Motor neuron (in vitro differentiated cells): ENCODE results near the gene TYMP. TPM values are rescaled to one million over a fixed set of nuclear protein-coding genes. Genes with fewer than 3 reads are reported as not detected.

Experiments
- ATAC-seq, 8 experiments: fragments of 200-7000 bp; cut with Tn5 transposase; replicated peaks in 6 of 8; 2 replicates each; pipeline ENCODE4 v1.8.0; 2021; ENCODE audit warnings: mild to moderate bottlenecking in 8 of 8, moderate library complexity in 8 of 8
- H3K27ac ChIP-seq, 2 donors: fragments of 250-450 bp; sonication (Bioruptor Pico); 2 replicates each; pipeline ENCODE4 v1.9.0; 2021; ENCODE audit warnings: antibody characterized with exemption in 2 of 2, mild to moderate bottlenecking in 2 of 2, moderate library complexity in 1 of 2
- H3K4me1 ChIP-seq, 2 donors: fragments of 250-450 bp; sonication (Bioruptor Pico); replicated peaks in 1 of 2; 2 replicates each; pipeline ENCODE4 v1.6.1; 2021; ENCODE audit warnings: antibody characterized with exemption in 2 of 2, mild to moderate bottlenecking in 2 of 2, moderate library complexity in 1 of 2
- H3K4me3 ChIP-seq, 5 donors: fragments of 250-450 bp; sonication (Bioruptor Pico); 2 replicates each; pipeline ENCODE4 v1.9.0; 2021; ENCODE audit warnings: antibody characterized with exemption in 5 of 5, mild to moderate bottlenecking in 5 of 5, moderate library complexity in 4 of 5
- WGBS, 10 experiments: fragments of 450-650 bp; shearing (Covaris generic); methylation state at CpG; one replicate each; pipeline ENCODE4 v1.0.0; 2022; 5-methylcytosine and 5-hydroxymethylcytosine counted together
- in situ Hi-C, 9 experiments: fragments of 400-800 bp; cut with MboI; loops; one replicate each; pipeline ENCODE4 v1.15.0; 2021; ENCODE audit warnings: low sequenced_read_pairs in 9 of 9, low pct_unique_long_range_greater_than_20kb in 2 of 9; ENCODE audit not compliant: unreplicated experiment in 9 of 9
- total RNA-seq, 8 experiments: library from RNA; unstranded; fragments of 300-600 nt; gene quantifications; 2 replicates each; pipeline versions ENCODE4 v1.2.3 to v1.2.4, GENCODE V29; 2022

TYMP gene
- total RNA-seq, 8 experiments from 2014 or later: 0.87 to 10.6 (median 3.9) TPM

- WGBS, 10 experiments: 1% methylated on average over 15 of the region's 53 CpGs; no CpG with 5 or more reads in 9 of the 10 experiments
- in situ Hi-C loops: no loop called here
- no peak overlapping the region for H3K27ac ChIP-seq
- ATAC-seq: peak in 4 of 8 experiments; percentile 0 to 17 (median 4)
- peaks cover 24 to 33% of the 10 kb centered on the region in 2 donors for H3K4me1 ChIP-seq
- peak overlapping the region in 3 of 5 donors; percentile 27 to 44 (median 36) for H3K4me3 ChIP-seq
These were observed 1.2 kb upstream of the TYMP start for GRCh38 chr22:50530877-50531545.

GRCh38 chr22:50530580-50530876 is 716 bp upstream of the TYMP start:
- Histone ChIP-seq H3K4me3 (peak overlapping the region in 3 of 5 donors; percentile 27 to 44 (median 36)), H3K27ac (no peak overlapping the region), H3K4me1 (peaks cover 24 to 33% of the 10 kb centered on the region in 2 donors)
- 20% methylated on average over 1 of the region's 21 CpGs; no CpG with 5 or more reads in 9 of the 10 experiments for WGBS, 10 experiments
- ATAC-seq: no peak
- in situ Hi-C loops: no loop called here

GRCh38 chr22:50529416-50529896 is 356 bp downstream of the TYMP start:
- H3K4me1 ChIP-seq: peaks cover 27 to 36% of the 10 kb centered on the region in 2 donors
- 31% methylated on average over 11 of the region's 50 CpGs; no CpG with 5 or more reads in 9 of the 10 experiments for WGBS, 10 experiments
- no peak overlapping the region for H3K27ac ChIP-seq
- H3K4me3 ChIP-seq: peak overlapping the region in 2 of 5 donors; percentile 27 to 44
- ATAC-seq: no peak
- in situ Hi-C loops: no loop called here

GRCh38 chr22:50528682-50529415 is 963 bp downstream of the TYMP start:
- Histone ChIP-seq H3K4me1 (peaks cover 29 to 40% of the 10 kb centered on the region in 2 donors), H3K4me3 (peak overlapping the region in 1 of 5 donors; percentile 44), H3K27ac (no peak overlapping the region)
- WGBS, 10 experiments: 20 to 42% (median 20%) methylated on average over 1 to 8 of the region's 15 CpGs; no CpG with 5 or more reads in 7 of the 10 experiments
- ATAC-seq: no peak
- in situ Hi-C loops: no loop called here

GRCh38 chr22:50527921-50528681 is 1.7 kb downstream of the TYMP start:
- in situ Hi-C loops: no loop called here
- H3K4me3 ChIP-seq: no peak overlapping the region
- no peak for ATAC-seq
- H3K27ac ChIP-seq: no peak overlapping the region
- WGBS, 10 experiments: 84 to 100% (median 93%) methylated on average over 1 to 7 of the region's 18 CpGs; no CpG with 5 or more reads in 1 of the 10 experiments
- H3K4me1 ChIP-seq: peaks cover 29 to 40% of the 10 kb centered on the region in 2 donors

GRCh38 chr22:50526834-50527801 is 2.7 kb downstream of the TYMP start:
- in situ Hi-C loops: no loop called here
- peaks cover 26 to 34% of the 10 kb centered on the region in 2 donors for H3K4me1 ChIP-seq
- peak in 2 of 8 experiments; percentile 0 for ATAC-seq
- H3K4me3 ChIP-seq: peak overlapping the region; percentile 58 to 79 (median 69)
- peak overlapping the region; percentile 87 to 89 for H3K27ac ChIP-seq
- WGBS, 10 experiments: 0 to 92% (median 62%) methylated on average over 1 to 5 of the region's 29 CpGs; no CpG with 5 or more reads in 4 of the 10 experiments

- H3K4me3 ChIP-seq: peak overlapping the region; percentile 58 to 79 (median 69)
- 0 to 2% methylated on average over 2 to 12 of the region's 77 CpGs; no CpG with 5 or more reads in 8 of the 10 experiments for WGBS, 10 experiments
- H3K4me1 ChIP-seq: peaks cover 23 to 26% of the 10 kb centered on the region in 2 donors
- ATAC-seq: peak; percentile 12 to 73 (median 40)
- in situ Hi-C loops: no loop called here
- H3K27ac ChIP-seq: peak overlapping the region; percentile 87 to 89
These were observed 3.5 kb downstream of the TYMP start for GRCh38 chr22:50526108-50526833.

- no CpG with 5 or more reads among the region's 33 CpGs for WGBS, 10 experiments
- H3K27ac ChIP-seq: peak overlapping the region; percentile 87 to 89
- in situ Hi-C loops: no loop called here
These were observed 4.0 kb downstream of the TYMP start for GRCh38 chr22:50525858-50526107.

GRCh38 chr22:50525104-50525857 is 4.5 kb downstream of the TYMP start, which contains the start of gene SCO2:
Gene SCO2 (minus strand): TSS chr22:50525598. CDS start chr22:50524411, 1,187 bp downstream.
- in situ Hi-C loops: no loop called here
- H3K4me1 ChIP-seq: peaks cover 15 to 16% of the 10 kb centered on the region in 2 donors
- H3K27ac ChIP-seq: peak within 1 kb of the TSS; percentile 87 to 89
- WGBS, 10 experiments: no CpG with 5 or more reads among the region's 84 CpGs
- peak within 1 kb of the TSS; percentile 58 to 79 (median 69) for H3K4me3 ChIP-seq
- ATAC-seq: peak; percentile 40 to 79 (median 68)

More at GRCh38 chr22:50525858-50526107, 4.0 kb downstream of the TYMP start:
- ATAC-seq: peak in 3 of 8 experiments; percentile 63 to 71 (median 64)
- Histone ChIP-seq H3K4me3 (peak overlapping the region; percentile 58 to 79 (median 69)), H3K4me1 (peaks cover 19 to 21% of the 10 kb centered on the region in 2 donors)

GRCh38 chr22:50524676-50525103 is 5.1 kb downstream of the TYMP start:
- H3K4me1 ChIP-seq: peaks cover 14 to 15% of the 10 kb centered on the region in 2 donors
- 8 to 82% (median 38%) methylated on average over 1 to 5 of the region's 19 CpGs; no CpG with 5 or more reads in 4 of the 10 experiments for WGBS, 10 experiments
- H3K27ac ChIP-seq: peak overlapping the region; percentile 81 to 89
- in situ Hi-C loops: no loop called here
- peak in 3 of 8 experiments; percentile 2 to 13 (median 12) for ATAC-seq
- peak overlapping the region; percentile 58 to 79 (median 69) for H3K4me3 ChIP-seq
